ENCODE data around the gene PRKAA2.
A peak's percentile ranks its signal among the peaks of the same experiment; 100 is the strongest.
"Not testable (repeated sequence)": the region's sequence is repeated elsewhere in the genome, so short reads cannot be mapped to it uniquely, and the experiment has no call there.

PRKAA2 gene

DNA sequence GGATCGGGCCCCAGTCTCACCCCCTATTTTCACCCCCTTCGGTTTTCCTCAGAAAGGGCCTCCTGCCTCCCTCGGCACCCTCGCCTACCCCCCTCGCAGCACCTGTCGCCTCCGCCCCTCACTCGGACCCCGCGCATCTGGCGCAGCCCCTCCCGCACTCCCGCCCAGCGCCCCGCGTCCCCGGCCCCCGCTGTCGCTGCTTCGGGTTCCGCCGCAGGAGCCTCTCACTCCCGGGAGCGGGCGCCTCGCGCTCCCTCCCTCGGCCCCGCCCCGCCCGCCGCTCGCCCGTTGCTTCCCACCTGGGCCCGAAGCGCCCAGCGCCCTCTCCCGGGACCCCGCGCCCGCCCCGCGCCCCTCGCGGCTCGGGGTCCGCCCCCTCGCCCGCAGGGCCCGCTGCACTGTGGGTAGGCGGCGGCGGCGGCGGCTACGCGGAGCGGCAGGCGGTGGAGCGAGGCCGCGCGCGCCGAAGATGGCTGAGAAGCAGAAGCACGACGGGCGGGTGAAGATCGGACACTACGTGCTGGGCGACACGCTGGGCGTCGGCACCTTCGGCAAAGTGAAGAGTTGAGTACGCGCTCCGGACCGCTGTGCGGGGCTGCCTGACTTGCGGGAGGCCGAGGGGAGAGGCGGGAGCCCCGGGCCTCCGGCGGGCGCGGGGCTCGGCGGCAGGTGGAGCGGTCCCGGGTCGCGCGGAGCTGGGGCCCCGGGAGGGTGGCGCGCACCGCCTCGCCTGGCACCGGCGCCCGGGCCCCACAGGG is at the start of gene PRKAA2:
TSS of gene PRKAA2 (plus strand) at position 396 of the 758 bp plus-strand sequence. CDS start at position 470, 74 bp downstream.
- peak; percentile 71 for DNase-seq (ENCODE audit: low spot score)

DNA sequence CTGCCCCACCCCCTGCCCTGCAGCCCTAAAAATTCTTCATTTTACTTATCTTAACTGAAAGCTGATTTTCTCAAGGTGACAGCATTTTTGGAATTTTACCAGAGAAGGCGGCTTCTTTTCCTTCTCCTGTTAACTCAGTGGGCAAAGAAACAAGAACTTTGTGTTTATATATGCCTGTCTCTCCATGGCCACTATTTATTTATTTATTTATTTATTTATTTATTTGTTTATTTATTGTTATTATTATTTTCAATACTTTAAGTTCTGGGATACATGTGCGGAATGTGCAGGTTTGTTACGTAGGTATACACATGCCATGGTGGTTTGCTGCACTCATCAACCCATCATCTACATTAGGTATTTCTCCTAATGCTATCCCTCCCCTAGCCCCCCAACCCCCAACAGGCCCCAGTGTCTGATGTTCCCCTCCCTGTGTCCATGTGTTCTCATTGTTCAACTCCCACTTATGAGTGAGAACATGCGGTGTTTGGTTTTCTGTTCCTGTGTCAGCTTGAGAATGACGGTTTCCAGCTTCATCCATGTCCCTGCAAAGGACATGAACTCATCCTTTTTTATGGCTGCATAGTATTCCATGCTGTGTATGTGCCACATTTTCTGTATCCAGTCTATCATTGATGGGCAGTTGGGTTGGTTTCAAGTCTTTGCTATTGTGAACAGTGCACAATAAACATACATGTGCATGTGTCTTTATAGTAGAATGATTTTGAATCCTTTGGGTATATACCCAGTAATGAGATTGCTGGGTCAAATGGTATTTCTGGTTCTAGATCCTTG is 49.5 kb upstream of the PRKAA2 start:
- DNase-seq (ENCODE audit: low spot score), result not testable (repeated sequence)

DNA sequence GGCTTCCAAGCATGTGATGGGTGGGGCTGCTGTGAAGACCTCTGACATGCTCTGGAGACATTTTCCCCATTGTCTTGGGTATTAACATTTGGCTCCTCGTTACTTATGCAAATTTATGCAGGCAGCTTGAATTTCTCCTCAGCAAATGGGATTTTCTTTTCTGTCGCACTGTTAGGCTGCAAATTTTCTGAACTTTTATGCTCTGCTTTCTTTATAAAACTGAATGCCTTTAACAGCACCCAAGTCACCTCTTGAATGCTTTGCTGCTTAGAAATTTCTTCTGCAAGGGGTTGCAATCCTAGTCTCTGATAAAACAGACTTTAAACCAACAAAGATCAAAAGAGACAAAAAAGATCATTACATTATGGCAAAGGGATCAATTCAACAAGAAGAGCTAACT is 35.0 kb upstream of the PRKAA2 start:
- not testable (repeated sequence) for DNase-seq (ENCODE audit: low spot score)

DNA sequence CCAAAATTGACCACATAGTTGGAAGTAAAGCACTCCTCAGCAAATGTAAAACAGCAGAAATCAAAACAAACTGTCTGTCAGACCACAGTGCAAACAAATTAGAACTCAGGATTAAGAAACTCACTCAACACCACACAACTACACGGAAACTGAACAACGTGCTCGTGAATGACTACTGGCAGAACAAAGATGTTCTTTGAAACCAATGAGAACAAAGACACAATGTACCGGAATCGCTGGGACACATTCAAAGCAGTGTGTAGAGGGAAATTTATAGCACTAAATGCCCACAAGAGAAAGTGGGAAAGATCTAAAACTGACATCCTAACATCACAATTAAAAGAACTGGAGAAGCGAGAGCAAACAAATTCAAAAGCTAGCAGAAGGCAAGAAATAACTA is 34.3 kb upstream of the PRKAA2 start:
- not testable (repeated sequence) for DNase-seq (ENCODE audit: low spot score)

DNA sequence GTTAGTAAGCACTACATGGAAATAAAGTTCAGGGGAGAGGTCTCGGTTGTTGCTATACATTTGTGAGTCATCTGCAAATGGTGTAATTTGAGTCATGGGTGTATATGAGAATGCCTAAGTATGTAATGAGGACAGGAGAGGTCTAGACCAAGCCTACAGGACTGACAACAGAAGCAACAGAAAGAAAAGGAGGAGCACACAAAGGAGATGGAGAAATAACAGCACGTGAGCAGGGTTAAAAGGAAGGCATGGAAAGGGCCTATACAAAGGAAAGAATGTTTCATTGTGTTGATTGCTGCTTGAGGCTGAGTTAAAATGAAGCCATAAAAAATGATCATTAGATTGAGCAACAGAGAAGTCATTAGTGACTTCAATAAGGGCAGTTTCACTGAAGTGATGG is 28.0 kb upstream of the PRKAA2 start:
- DNase-seq (ENCODE audit: low spot score), result no peak

DNA sequence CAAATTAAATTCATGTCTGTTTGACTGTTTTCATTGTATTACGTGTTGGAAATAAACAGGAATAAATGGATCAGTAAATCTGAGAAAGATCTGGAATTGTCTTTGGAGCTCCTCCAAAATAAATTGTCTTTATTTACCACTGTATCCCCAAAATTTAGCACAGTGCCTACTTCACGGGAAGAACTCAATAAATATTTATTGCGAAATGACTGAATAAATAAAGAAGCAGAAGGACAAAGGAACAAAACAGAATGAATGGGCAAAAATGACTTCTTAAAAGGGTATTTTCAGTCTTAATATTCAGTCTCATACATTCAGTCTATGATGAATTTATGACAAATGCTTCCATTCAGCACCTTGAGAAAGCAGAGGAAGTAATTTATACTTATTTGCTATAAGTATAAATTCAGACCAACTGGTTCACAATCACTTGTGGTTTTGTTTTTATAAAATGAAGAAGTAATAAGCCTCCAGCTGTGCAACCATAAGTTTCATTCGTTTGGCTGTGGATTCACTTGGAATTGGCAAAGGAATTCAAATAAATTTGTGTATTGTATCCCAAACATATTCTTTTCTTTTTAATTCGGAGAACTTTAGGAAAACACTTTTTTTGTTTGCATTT is 19.2 kb upstream of the PRKAA2 start:
- no peak for DNase-seq (ENCODE audit: low spot score)

DNA sequence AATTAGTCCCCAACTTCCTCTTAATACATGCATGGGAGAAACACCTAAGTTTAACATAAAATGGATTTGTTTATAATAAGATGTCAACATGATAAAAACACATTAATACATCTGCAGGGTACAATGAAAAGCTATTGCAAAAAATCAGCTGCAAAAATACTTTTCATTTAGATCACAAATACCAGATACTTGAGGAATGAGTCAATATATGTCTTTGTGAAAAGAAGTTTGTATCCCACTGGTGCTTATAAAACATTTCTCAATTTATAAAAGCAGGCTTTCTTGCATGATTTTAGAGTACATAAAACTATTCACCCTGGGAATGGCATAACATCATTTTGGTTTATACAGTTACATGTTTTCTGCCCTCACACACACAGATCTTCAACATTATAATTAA is 18.6 kb upstream of the PRKAA2 start:
- no peak for DNase-seq (ENCODE audit: low spot score)

DNA sequence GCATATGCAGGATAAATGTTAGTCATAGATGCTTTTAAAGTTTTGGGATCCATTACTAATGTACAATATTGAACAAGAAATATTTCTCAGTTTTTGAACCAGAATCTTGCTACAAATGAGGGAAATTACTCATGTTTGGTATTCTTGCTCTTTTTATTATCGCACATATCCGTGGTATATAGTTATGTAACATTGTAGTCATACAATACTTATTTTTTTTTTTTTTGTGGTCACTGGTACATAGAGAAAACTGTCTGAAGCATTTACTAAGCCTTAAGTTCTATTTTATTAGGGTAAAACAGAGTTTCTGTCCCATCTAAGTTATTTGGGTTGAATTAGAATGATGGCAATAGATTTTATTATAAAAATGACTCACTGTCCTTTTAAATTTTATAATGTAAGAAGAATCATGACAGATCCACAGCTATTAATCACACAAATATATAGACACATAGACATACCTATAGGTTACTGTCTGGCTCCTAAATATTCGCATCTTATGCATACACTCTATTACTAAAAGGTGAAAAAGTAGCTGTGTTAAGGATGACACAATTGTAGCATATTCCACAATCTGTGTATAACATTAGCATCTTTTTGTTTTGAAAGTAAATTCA is 18.0 kb upstream of the PRKAA2 start:
- no peak for DNase-seq (ENCODE audit: low spot score)

DNA sequence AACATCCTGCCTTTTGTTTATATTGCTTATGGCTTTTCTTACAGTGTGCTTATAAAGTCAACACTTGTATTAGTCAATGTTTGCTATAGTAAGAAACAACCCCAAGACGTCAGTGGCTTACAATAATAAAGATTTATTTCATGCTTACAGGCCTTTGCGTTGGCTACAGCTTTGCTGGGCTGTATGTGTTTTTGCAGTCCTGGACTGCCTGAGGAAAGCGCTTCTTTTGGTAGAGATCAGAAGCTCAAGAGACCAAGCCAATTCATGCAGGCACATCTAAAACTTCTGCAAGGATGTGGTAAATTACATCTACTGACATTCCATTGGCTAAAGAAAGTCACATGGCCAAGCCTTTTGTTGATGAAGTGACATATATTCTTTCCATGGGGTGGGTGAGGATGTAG is 17.5 kb upstream of the PRKAA2 start:
- no peak for DNase-seq (ENCODE audit: low spot score)

DNA sequence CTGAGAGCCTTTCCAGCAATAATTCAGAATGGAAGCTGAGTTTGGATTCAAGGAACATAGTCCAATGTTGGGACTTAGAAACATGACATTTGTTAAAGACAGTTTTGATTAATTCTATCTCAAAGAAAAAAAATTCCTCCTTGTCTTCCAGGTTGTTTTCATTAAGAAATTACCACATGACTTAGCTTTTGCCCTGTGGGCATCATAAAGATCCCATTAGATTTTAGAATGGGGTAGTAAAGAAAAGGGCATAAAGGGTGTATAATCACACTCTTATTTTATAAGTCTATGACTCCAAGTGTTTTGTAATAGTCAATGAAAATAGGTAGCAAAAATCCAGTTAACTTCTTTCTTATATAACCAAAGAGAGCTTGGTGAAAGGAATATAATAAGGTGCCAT is 14.3 kb upstream of the PRKAA2 start:
- DNase-seq (ENCODE audit: low spot score), result no peak

DNA sequence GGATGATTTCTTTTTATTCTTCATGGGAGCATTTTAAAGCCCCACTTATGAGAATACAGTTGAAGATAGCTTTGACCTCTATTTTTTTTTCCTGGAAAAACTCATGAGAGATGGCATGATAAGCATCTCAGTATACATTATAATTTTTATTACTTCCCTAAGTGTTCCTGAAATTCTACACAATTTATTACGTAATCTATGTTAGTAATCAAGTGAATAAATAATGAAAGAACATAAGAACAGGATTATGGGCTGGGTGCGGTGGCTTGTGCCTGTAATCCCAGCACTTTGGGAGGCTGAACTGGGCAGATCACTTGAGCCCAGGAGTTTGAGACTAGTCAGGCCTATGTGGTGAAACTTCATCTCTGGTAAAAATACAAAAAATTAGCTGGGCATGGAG is 13.2 kb upstream of the PRKAA2 start:
- DNase-seq (ENCODE audit: low spot score), result no peak

DNA sequence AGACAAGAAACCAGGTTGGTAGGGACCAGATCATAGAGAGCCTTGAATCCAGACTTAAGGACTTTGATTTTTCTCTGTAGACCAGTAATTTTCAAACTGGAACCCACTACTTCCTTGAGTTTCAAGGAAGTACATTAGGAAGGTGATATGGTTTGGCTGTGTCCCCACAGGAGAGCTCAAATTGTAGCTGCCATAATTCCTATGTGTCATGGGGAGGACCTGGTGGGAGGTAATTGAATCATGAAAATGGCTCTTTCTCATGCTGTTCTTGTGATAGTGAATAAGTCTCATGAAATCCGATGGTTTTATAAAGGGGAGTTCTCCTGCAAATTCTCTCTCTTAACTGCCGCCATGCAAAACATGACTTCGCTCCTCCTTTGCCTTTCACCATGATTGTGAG is 10.1 kb upstream of the PRKAA2 start:
- DNase-seq (ENCODE audit: low spot score), result no peak

DNA sequence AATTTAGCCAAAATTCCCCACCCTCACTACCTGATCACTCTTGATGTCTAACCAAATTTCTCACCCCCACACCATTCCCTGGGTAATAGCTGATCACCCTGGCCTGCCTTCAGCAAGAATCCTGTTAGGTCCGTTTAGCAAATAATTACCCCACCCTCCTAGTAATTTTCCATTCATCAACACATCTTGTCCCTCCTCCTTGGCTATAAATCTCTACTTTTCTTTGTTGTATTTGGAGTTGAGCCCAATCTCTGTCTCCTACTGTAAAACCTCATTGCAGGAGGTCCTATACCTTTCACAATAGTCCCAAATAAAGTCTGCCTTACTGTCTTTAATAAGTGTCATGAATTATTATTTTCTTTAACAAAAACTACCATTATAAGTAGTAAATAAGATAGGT is 6.9 kb upstream of the PRKAA2 start:
- no peak for DNase-seq (ENCODE audit: low spot score)

DNA sequence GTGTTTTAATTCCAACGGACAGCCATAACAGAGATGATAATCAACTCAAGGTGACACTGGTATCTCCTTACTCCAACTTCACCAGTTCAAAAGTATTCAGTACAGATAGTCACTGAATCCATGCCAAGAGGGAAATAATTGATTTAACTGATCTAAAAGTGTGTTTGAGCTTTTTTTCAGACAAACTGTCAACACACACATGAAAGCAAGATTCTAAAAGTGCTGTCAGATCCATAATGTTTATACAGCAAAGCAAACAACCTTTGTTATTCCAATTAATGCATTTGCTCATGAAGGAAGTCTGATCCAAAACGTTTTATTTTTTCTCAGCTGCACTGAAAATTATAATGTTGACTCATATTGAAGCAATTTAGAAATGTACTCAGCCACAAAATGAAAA is 5.9 kb upstream of the PRKAA2 start:
- no peak for DNase-seq (ENCODE audit: low spot score)

DNA sequence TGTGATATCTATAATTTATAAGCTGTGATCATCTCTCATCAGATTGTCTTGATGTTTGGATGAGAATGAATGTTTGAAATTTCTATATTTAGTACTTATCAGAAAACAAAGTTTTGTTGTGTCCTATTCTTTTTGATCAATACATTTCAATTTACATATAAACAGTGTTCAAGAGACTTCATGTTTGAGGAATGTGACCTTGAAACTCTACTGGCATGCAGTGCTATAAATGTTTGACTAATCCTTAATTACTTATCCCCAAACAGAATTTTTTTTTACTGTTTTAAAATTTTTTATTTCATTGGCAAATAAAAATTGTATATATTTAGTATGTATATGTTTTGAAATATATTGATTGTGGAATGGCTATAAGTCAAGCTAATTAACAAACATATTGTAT is 1.5 kb upstream of the PRKAA2 start:
- DNase-seq (ENCODE audit: low spot score), result no peak

DNA sequence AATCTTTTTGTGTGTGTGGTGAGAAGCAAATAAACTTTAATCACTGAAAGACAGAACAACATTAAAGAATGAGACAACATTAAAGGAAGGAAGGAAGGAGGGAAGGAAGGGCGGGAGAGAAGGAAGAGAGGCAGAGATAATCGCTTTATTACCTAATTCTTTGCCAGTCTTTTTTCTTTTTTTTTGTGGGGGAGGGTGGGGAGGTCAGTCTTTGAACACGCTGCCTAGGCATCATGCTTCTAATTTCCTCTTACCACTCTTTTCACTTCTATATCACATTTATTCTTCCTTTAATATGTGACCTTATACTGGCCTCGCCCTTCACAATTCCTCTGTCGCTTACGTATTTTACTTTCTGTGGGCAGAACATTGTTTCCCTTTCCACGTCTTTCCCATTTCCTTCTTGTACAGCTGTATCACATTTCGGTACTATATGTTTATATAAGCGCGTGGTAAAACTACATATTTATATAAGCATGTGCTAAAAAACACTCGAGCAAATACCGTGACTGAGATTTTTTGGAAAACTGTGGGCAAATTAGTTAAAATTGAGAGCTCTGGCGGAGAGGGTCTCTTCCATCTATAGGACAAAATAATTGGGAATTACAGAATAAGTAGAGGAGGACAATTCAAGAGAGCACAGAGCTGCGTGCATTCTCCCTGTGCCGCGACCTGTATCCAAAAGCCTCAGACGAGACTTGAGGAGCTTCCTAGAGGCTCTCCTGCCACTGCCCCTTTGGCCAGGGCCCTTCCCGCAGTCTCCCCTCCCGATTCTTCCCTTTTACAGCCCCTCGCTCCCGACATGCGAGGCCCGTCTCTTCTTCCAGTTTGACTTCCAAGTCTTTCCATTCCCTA is 823 bp upstream of the PRKAA2 start:
- peak; percentile 50 for DNase-seq (ENCODE audit: low spot score)

DNA sequence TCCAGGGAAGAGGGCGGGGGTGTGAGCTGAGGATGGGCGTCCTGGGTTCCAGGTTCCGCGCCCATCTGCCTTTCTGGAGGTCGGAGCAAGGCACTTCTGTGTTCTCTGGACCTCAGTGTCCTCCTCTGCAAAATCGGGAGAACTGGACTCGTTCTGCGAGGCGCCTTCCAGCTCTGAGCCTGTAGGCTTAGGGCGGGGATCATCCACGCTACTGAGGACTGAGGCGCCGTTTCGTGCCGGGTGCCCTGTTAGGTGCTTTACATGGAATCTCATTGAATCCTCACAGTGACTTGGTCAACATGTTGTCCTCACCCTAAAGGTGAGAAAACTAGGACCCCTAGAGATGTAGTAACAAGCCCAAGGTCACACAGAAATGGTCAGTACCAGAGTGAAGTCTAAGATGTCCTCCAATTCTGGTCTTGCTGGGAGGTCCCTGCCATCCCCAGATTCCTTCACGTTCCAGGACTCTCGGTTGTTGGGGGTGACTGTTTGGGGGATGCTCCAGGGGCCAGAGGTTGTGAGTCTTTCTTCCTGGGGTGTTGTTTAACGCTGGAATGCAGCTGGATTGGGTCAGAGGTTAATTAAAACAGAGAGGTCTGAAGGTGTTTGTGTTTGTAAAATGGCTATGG is 677 bp downstream of the PRKAA2 start:
- DNase-seq (ENCODE audit: low spot score), result peak; percentile 42

DNA sequence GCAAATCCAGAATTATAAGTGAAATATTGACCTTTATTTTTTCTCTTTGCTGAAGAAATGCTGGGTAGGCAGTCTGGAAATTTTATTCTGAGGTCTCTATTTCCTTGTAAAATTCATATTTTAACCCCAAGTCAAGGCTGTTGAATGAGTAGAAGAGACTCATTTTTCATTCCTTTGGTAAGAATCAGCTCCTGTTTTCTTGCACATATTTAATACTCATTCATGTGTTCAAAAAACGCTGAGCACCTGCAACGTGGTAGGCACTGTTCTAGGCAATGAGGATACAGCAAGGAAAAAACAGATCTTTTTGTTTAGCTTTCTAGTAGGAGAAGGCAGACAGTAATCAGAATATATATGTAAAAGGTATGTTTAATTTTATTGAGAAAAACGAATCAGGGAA is 1.5 kb downstream of the PRKAA2 start:
- peak; percentile 54 for DNase-seq (ENCODE audit: low spot score)

DNA sequence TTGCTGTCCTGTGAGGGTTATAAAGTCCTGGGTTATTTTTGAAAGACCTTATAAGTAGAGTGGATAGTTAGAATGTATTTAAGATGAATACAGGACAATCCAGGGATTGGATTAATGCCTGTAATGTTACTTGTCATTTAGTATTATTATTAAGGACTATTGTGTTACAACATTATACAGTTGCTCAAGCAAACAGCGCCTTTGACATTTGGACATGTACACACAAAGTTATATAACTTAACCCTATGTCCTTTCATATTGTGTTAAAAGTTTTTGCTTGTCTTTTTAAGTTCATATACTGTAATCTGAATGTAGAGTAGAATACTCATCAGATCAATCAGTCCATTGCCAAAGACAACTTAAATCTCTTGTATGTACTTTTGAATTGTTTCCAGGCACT is 2.0 kb downstream of the PRKAA2 start:
- no peak for DNase-seq (ENCODE audit: low spot score)

DNA sequence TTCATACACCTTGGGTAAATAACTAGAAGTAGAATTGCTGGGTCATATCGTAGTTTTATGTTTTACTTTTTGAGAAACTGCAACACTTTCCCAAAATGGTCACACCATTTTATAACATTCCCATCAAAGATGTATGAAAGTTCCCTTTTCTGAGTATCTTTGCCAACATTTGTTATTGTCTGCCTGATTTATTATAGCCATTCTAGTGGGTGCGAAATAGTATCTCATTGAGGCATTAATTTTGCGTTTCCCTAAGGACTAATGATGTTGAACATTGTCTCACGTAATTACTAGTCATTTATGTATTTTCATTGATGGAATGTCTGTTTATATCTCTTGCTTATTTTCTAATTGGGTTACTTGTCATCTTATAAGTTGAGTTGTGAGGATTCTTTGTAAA is 3.4 kb downstream of the PRKAA2 start:
- DNase-seq (ENCODE audit: low spot score), result no peak

Data from kidney tubule cell (primary cell).